ENCODE measurements around the gene LDOC1. TPM values are rescaled to one million over a fixed set of nuclear protein-coding genes. Genes with fewer than 3 reads are reported as not detected.
A peak's percentile ranks its signal among the peaks of the same experiment; 100 is the strongest.
"Not testable (repeated sequence)": the region's sequence is repeated elsewhere in the genome, so short reads cannot be mapped to it uniquely, and the experiment has no call there.

LDOC1 gene
- total RNA-seq, 4 donors from 2014 or later = 2.6 to 43.2 (median 6.9) TPM

DNA sequence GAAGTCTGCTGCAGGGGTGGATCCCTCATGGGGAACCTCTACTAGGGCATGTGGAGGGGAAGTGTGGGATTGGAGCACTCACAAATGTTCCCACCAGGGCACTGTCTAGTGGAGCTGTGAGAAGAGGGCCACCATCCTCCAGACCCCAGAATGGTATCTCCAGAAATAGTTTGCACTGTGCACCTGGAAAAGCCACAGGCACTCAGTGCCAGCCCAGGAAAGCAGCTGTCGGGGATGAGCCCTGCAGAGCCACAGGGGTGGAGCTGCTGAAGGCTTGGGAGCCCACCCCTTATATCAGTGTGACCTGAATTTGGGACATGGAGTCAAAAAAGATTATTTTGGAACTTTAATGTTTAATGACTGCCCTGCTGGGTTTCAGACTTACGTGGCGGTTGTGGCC lies 25.0 kb upstream of the LDOC1 start:
- DNase-seq = no peak
- intact Hi-C loops (cut with DNase I; ENCODE audit: low total_unique reads) = no loop called here
- Histone ChIP-seq H3K4me1 (no peaks in the 10 kb centered on the region), H3K4me3 (no peak overlapping the region), H3K9me3 (no peaks in the 10 kb centered on the region), H3K27ac (no peak overlapping the region), H3K36me3 (no peaks in the 10 kb centered on the region), H3K27me3 (no peaks in the 10 kb centered on the region)
- TF ChIP-seq, protein P1, sequence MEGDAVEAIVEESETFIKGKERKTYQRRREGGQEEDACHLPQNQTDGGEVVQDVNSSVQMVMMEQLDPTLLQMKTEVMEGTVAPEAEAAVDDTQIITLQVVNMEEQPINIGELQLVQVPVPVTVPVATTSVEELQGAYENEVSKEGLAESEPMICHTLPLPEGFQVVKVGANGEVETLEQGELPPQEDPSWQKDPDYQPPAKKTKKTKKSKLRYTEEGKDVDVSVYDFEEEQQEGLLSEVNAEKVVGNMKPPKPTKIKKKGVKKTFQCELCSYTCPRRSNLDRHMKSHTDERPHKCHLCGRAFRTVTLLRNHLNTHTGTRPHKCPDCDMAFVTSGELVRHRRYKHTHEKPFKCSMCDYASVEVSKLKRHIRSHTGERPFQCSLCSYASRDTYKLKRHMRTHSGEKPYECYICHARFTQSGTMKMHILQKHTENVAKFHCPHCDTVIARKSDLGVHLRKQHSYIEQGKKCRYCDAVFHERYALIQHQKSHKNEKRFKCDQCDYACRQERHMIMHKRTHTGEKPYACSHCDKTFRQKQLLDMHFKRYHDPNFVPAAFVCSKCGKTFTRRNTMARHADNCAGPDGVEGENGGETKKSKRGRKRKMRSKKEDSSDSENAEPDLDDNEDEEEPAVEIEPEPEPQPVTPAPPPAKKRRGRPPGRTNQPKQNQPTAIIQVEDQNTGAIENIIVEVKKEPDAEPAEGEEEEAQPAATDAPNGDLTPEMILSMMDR (IDR thresholded peaks at IDR 0.05) = no peak
- TF ChIP-seq POLR2A (IDR thresholded peaks at IDR 0.05) = no peak

DNA sequence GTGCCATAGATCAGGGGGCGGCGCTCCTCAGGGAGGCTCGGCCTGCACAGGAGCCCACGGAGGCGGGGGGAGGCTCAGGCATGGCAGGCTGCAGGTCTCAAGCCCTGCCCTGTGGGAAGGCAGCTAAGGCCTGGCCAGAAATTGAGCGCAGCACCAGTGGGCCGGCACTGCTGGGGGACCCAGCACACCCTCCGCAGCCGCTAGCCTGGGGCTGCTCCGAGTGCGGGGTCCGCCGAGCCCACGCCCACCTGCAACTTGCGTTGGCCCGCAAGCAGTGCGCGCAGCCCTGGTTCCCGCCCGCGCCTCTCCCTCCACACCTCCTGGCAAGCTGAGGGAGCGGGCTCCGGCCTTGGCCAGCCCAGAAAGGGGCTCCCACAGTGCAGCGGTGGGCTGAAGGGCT lies 11.6 kb upstream of the LDOC1 start:
- H3K27me3 ChIP-seq; H3K9me3 ChIP-seq; H3K4me3 ChIP-seq; H3K27ac ChIP-seq; DNase-seq; intact Hi-C loops (cut with DNase I; ENCODE audit: low total_unique reads); H3K36me3 ChIP-seq; H3K4me1 ChIP-seq: not testable (repeated sequence)

DNA sequence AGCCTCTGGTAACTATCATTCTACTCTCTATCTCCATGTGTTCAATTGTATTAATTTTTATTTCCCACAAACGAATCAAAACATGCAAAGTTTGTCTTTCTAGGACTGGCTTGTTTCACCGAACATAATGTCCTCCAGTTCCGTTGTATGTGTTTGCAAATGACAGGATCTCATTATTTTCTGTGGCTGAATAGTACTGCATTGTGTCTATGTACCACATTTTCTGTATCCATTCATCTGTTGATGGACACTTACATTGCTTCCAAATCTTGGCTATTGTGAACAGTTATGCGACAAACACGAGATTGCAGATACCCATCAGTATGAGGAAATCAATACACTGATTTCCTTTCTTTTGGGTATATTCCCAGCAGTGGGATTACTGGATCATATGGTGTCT lies 8.4 kb upstream of the LDOC1 start:
- H3K27me3 ChIP-seq = no peaks in the 10 kb centered on the region
- no peaks in the 10 kb centered on the region for H3K36me3 ChIP-seq
- H3K4me1 ChIP-seq = no peaks in the 10 kb centered on the region
- H3K4me3 ChIP-seq = no peak overlapping the region
- no peaks in the 10 kb centered on the region for H3K9me3 ChIP-seq
- TF ChIP-seq, protein P1 (IDR thresholded peaks at IDR 0.05) = no peak
- TF ChIP-seq POLR2A (IDR thresholded peaks at IDR 0.05) = no peak
- no peak overlapping the region for H3K27ac ChIP-seq
- intact Hi-C loops (cut with DNase I; ENCODE audit: low total_unique reads) = no loop called here
- no peak for DNase-seq

DNA sequence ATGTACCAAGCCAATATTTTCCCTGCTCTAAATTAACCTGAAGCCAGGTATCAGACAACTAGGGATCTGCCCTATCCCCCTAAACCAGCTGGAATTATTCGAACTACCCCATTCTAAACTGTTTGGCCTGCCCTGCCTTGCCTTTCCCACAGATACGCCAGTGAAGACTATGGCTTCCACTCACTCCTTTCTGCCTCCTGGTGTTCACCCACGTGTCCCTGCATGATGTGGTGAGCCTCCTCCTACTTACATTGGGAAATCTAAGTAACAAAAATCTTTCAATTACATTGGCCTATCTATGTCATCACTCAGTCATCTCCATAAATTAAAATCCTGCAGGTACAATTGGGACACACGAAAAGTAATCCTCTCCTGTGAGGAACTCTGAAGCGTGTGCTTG lies 6.1 kb upstream of the LDOC1 start:
- H3K4me3 ChIP-seq = no peak overlapping the region
- TF ChIP-seq, protein P1 (IDR thresholded peaks at IDR 0.05) = no peak
- TF ChIP-seq POLR2A (IDR thresholded peaks at IDR 0.05) = no peak
- no peaks in the 10 kb centered on the region for H3K9me3 ChIP-seq
- no peak for DNase-seq
- H3K36me3 ChIP-seq = no peaks in the 10 kb centered on the region
- intact Hi-C loops (cut with DNase I; ENCODE audit: low total_unique reads) = no loop called here
- H3K27ac ChIP-seq = no peak overlapping the region
- no peaks in the 10 kb centered on the region for H3K27me3 ChIP-seq
- no peaks in the 10 kb centered on the region for H3K4me1 ChIP-seq

DNA sequence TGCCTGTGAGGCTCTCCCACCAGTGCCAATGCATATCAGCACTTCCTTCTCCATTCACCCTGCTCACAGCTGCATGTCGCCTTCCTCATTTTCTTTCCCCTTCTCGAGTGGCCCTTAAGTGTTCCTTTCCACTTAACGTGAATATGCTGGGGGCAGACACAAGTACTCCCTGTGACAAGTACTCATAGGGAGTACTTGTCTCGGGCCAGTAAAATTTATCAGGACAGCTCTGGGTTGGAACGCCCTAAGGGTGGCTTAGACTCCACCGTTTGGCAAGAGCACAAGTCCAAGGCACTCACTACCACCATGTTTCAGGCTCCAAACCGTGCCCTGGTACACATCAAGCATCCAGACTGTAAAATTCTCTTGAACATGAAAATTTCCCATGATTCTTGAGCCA lies 3.9 kb upstream of the LDOC1 start:
- H3K4me3 ChIP-seq = no peak overlapping the region
- intact Hi-C loops (cut with DNase I; ENCODE audit: low total_unique reads) = no loop called here
- TF ChIP-seq POLR2A (IDR thresholded peaks at IDR 0.05) = no peak
- TF ChIP-seq, protein P1 (IDR thresholded peaks at IDR 0.05) = no peak
- H3K27ac ChIP-seq = no peak overlapping the region
- no peaks in the 10 kb centered on the region for H3K4me1 ChIP-seq
- no peaks in the 10 kb centered on the region for H3K9me3 ChIP-seq
- no peaks in the 10 kb centered on the region for H3K27me3 ChIP-seq
- DNase-seq = no peak
- H3K36me3 ChIP-seq = no peaks in the 10 kb centered on the region

DNA sequence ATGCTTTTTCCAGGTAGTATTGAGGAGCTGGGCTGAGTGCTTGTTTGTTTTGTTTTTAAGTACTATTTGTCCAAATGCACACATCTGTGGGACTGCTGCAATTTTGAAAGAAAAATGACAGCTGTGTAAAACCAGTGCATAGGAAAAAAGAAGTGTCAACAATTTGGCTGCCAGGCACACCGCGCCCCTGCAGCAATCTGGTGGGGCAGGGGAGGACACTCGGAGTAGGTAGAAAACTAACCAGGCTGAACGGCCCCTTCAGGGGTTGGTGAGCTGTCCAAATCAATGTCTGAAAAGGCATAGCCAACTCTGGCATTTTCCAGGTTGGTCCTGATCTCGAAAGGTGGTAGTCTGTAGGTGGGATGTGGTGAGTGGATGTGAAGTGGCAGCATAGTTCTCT lies 1.1 kb downstream of the LDOC1 start:
- peak overlapping the region in 1 of 2 donors; percentile 26 for H3K4me3 ChIP-seq
- no peaks in the 10 kb centered on the region for H3K9me3 ChIP-seq
- intact Hi-C loops (cut with DNase I; ENCODE audit: low total_unique reads) = no loop called here
- DNase-seq = no peak
- H3K27me3 ChIP-seq = no peaks in the 10 kb centered on the region
- H3K36me3 ChIP-seq = no peaks in the 10 kb centered on the region
- TF ChIP-seq, protein P1 (IDR thresholded peaks at IDR 0.05) = no peak
- H3K27ac ChIP-seq = no peak overlapping the region
- H3K4me1 ChIP-seq = no peaks in the 10 kb centered on the region

Data from uterus (tissue), 4 donors.